HG03575 (cell line): Measurements from ENCODE around the gene NAMPT.

ENCODE experiments used
- ATAC-seq: cut with Tn5 transposase; IDR thresholded peaks from one replicate; pipeline ENCODE4 v1.9.1; 2021; ENCODE audit not compliant: unreplicated experiment, insufficient number of reproducible peaks, low FRiP score; ENCODE audit errors: extremely low read depth

Gene NAMPT

GRCh38 chr7:106206826-106207541 is 77.8 kb downstream of the NAMPT start:
- ATAC-seq = no peak

- ATAC-seq = no peak
These were observed 79.1 kb downstream of the NAMPT start for GRCh38 chr7:106205621-106206222.

- ATAC-seq = no peak
These were observed 81.3 kb downstream of the NAMPT start for GRCh38 chr7:106203473-106203872.

DNA sequence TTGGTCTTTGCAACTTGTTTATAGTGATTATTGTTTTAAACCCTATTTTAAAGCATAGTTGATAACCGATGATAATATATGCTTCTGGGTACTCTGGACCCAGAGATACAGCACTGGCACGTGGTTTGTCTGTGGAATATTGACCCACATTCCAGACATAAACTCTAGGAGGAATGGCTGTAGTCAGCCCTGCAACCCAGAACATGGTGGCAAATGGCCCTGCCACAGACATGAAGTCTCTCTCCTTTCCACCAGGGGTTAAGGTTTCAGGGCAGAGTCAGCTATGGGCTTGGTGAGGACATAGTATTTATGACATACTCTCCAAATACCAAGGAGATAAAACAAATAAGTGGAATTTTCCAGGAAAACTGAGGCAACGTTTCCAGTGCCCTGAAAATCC is 83.6 kb downstream of the NAMPT start:
- ATAC-seq = no peak

DNA sequence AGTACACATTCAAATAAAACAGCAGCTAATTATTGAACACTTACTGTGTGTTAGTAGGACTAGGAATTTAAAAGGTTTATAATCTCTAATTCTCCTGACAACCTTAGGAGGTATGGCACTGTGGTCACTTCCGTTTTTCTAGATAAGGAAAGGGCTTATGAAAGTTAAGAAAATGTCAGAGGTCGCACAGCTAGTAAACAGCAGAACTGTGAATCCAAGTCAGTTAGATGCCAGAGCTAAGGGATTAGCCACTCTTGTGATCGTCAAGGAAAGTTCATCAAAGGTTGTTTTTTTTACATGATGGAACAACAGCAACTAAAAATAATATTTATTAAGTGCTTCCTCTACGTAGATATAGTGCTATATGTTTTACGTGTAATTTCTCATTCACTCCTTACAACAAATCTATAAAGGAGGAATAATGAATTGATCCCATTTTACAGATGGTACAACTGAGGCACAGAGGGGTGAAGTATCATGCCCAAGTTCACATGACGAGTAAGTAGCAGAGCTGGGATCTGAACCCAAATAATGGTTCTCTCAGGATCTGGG is 84.9 kb downstream of the NAMPT start:
- no peak for ATAC-seq

DNA sequence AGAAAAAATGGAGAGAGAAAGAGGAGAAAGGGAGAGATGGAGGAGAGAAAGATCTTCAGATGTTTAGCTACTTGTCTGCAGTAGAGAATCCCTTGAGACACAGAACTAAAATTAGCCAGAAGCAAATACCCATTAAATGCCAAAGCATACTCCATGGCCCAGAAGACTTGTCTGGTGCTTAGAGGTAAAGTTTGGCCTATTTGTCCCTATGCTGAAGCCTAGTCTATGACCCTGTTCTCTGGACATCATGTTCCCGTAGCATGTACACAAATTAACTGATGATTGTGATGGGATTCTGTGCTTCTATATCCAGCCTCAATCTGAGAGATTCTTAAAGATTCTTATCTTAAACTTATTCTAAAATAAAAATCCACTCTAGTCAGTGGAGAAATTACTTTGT is 85.8 kb downstream of the NAMPT start:
- no peak for ATAC-seq
